HG02938 (cell line): ENCODE data around the gene NCOA5.

Source experiments
- ATAC-seq: cut with Tn5 transposase; IDR thresholded peaks from one replicate; pipeline ENCODE4 v1.9.1; 2021; ENCODE audit warnings: mild to moderate bottlenecking, moderate library complexity; ENCODE audit not compliant: unreplicated experiment

The NCOA5 gene

DNA sequence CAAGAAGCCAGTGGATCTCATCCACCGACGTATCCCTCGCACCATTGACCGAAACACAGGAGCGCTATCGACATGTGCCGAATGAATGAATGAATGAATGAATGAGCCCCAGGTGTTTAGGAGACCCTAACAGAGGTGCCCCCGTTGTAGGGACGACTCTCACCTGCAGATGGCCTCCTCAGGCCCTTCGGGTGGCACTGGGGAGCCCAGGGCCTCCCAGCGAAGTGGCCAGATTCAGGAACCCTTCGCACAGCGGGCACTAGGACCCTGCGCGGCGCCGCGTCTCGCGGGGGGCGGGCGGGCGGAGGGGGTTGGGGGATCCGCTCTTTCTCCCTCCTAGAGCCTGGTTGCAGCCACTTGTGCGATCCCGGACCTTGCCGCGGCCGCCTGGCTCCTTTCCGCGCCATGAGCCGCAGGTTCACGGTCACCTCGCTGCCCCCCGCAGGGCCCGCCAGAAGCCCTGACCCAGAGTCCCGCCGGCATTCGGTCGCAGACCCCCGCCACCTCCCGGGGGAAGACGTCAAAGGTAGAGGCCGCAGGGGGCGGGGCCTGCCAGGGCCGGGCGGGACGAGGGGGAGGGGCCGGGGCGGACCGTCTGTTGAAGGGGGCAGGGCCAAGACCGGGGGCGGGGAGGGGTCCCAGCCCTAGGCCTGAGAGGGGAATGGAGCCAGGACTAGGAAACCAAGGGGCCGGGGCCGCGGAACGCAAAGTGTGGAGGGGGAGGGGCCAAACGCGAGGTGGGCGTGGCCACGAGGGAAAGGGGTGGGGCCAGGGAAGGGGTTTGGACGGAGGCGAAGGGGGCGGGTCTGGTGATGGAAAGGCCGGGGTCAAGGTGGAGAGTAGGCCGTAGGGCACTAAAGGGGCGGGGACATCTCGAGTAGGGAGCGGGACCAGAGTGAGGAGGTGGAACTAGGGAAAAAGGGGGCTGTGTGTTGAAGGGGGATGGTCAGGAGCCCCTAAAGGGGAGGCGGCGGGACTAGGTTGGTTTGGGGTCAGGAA, 68.1 kb downstream of the NCOA5 start:
- ATAC-seq = no peak

GRCh38 chr20:46020555-46020954, 69.2 kb downstream of the NCOA5 start:
- ATAC-seq = no peak

- ATAC-seq = no peak
These were observed 71.2 kb downstream of the NCOA5 start for GRCh38 chr20:46018611-46019010.

DNA sequence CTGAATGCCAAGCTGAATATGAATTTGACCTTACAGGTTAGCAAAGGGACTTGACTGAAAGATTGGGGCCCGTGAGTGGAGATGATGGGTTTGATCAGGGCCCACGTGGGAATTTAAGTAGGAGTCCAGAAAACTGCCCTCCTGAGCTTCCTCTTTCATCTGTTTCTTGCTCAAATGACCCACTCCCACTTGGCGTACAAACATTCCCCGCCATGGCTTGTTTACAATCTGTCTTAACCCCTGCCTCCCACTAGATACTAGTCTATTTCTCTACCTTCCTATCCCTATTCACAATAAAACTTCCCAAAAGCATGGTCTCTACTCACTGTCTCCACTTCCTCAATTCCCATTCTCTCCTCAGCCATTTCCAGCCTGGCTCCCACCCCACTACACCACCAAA, 71.7 kb downstream of the NCOA5 start:
- no peak for ATAC-seq

DNA sequence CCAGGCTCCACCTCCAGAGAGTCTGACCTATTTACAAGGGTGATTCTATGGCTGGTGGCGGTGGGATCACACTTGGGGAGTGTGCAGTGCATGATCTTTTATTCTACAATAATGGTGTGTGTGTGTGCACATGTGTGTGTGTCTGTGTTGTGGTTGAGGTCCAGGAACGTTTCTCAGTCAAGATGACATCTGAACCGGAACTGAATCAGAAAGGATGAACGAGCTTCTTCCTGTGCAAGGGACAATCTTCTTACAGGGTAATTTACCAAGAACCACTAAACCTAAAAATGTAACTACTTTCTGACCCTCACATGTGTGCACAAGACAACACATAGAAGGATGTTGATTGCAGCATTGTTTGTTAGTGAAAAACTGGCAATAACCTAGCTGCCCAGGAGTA, 72.5 kb downstream of the NCOA5 start:
- no peak for ATAC-seq

- ATAC-seq = no peak
These were observed 75.0 kb downstream of the NCOA5 start for GRCh38 chr20:46014517-46015396.

DNA sequence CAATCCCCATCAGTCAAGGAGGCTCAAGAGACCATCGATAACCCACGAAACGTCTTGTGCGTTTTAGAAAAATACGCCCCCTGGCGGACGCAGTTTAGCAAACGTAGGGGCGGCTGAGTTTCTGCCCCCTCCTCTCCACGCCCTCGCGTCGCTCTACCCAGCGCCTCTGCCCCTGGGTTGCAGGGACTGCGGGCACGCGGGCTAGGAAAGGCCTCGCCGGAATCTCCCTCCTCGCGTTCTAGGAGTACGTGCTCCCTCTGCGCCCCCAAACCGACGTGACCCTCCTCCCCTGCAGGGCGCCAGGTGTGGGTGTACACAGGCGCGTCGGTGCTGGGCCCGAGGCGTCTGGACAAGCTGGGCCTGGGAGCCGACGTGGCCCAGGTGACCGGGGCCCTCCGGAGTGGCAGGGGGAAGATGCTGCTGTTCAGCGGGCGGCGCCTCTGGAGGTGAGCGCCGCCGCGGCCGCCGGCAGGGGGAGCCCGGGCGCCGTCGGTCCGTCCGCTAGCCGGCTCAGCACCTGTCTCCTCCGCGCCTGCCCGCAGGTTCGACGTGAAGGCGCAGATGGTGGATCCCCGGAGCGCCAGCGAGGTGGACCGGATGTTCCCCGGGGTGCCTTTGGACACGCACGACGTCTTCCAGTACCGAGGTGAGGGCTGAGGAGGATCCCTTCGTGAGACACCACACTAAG, 75.8 kb downstream of the NCOA5 start:
- ATAC-seq = no peak

- no peak for ATAC-seq
These were observed 76.4 kb downstream of the NCOA5 start for GRCh38 chr20:46013322-46013828.

- ATAC-seq = no peak
These were observed 76.8 kb downstream of the NCOA5 start for GRCh38 chr20:46012921-46013320.

GRCh38 chr20:46011631-46012482, 77.9 kb downstream of the NCOA5 start:
- no peak for ATAC-seq
